IMR-90 (cell line): ENCODE measurements around the gene EXTL2. TPM values are rescaled to one million over a fixed set of nuclear protein-coding genes. Genes with fewer than 3 reads are reported as not detected.

Source experiments
- ATAC-seq: fragments of 200-7000 bp; cut with Tn5 transposase; 2 replicates; pipeline ENCODE4 v1.9.1; 2020; ENCODE audit warnings: low read depth, mild to moderate bottlenecking, moderate library complexity
- BruUV-seq: library from RNA; stranded (reverse); fragments of 400-500 nt; replicated peaks from 2 replicates; lab custom pipeline; 2021; lab: Mats Ljungman, UMichigan
- CTCF ChIA-PET: fragments of 300-600 bp; formaldehyde crosslinking; extraction: SDS; loops from one replicate; lab custom pipeline; 2021; ENCODE audit warnings: antibody characterized with exemption; lab: Yijun Ruan, JAX
- POLR2A ChIA-PET: fragments of 300-600 bp; sonication (Branson Sonifier 250); formaldehyde crosslinking; loops from one replicate; lab custom pipeline; 2022; ENCODE audit warnings: antibody characterized with exemption; ENCODE audit not compliant: unreplicated experiment; lab: Charles Lee
- DNase-seq: peaks from one replicate; pipeline ENCODE4 v3.0.0; 2013
- H2AFZ ChIP-seq: replicated peaks from 2 replicates; pipeline ENCODE3; 2013; ENCODE audit warnings: low read length, mild to moderate bottlenecking; ENCODE audit not compliant: poor library complexity
- H2AK5ac ChIP-seq: 2 replicates; pipeline ENCODE4 v1.6.1; 2013; ENCODE audit warnings: low read depth, low read length, inconsistent platforms
- H2AK9ac ChIP-seq: replicated peaks from 2 replicates; pipeline ENCODE3; 2013; ENCODE audit warnings: mild to moderate bottlenecking, low read depth, low read length, moderate library complexity; ENCODE audit not compliant: poor library complexity
- H2BK120ac ChIP-seq: 2 replicates; pipeline ENCODE4 v1.6.1; 2013; ENCODE audit warnings: low read depth, low read length, inconsistent platforms
- H2BK15ac ChIP-seq: 3 replicates; pipeline ENCODE4 v1.6.1; 2013; ENCODE audit warnings: low read depth, low read length, inconsistent platforms
- H2BK20ac ChIP-seq: 2 replicates; pipeline ENCODE4 v1.6.1; 2013; ENCODE audit warnings: low read depth, mild to moderate bottlenecking, inconsistent platforms, low read length, moderate library complexity
- H2BK5ac ChIP-seq: 2 replicates; pipeline ENCODE4 v1.6.1; 2013; ENCODE audit warnings: mild to moderate bottlenecking, low read depth, low read length, inconsistent platforms; ENCODE audit not compliant: poor library complexity, severe bottlenecking
- H3K14ac ChIP-seq: replicated peaks from 2 replicates; pipeline ENCODE4 v1.6.1; 2013; ENCODE audit warnings: low read depth, low read length, inconsistent platforms
- H3K18ac ChIP-seq: 2 replicates; pipeline ENCODE4 v1.6.1; 2013; ENCODE audit warnings: low read depth, low read length, control low read depth
- H3K23ac ChIP-seq: 2 replicates; pipeline ENCODE4 v1.6.1; 2013; ENCODE audit warnings: low read depth, low read length, inconsistent platforms
- H3K27ac ChIP-seq: 2 replicates; pipeline ENCODE4 v1.5.1; 2013; ENCODE audit warnings: mild to moderate bottlenecking, control low read depth, low read length; ENCODE audit not compliant: insufficient read depth
- H3K27me3 ChIP-seq: 2 replicates; pipeline ENCODE4 v1.6.1; 2013; ENCODE audit warnings: low read length; ENCODE audit not compliant: control insufficient read depth, insufficient read depth
- H3K36me3 ChIP-seq: 2 replicates; pipeline ENCODE4 v1.6.1; 2013; ENCODE audit warnings: low read length, mixed read lengths; ENCODE audit not compliant: control insufficient read depth, insufficient read depth
- H3K4ac ChIP-seq: 2 replicates; pipeline ENCODE4 v1.6.1; 2013; ENCODE audit warnings: low read depth, low read length, inconsistent platforms
- H3K4me1 ChIP-seq: 2 replicates; pipeline ENCODE4 v1.6.1; 2013; ENCODE audit warnings: low read length, mixed read lengths; ENCODE audit not compliant: control insufficient read depth, insufficient read depth
- H3K4me2 ChIP-seq: 2 replicates; pipeline ENCODE4 v1.6.1; 2013; ENCODE audit warnings: low read depth, mild to moderate bottlenecking, control low read depth, low read length, moderate library complexity
- H3K4me3 ChIP-seq: 2 replicates; pipeline ENCODE4 v1.5.1; 2013; ENCODE audit warnings: low read depth, mild to moderate bottlenecking, control low read depth, low read length, moderate library complexity; ENCODE audit not compliant: insufficient read depth
- H3K56ac ChIP-seq: 2 replicates; pipeline ENCODE4 v1.6.1; 2013; ENCODE audit warnings: low read length, inconsistent platforms; ENCODE audit not compliant: insufficient read depth; ENCODE audit errors: extremely low read depth
- H3K79me1 ChIP-seq, 2 experiments: 2 replicates each; pipeline ENCODE4 v1.6.1; 2013; ENCODE audit warnings: low read length in 2 of 2, inconsistent platforms in 1 of 2, low read depth in 1 of 2
- H3K9ac ChIP-seq: 2 replicates; pipeline ENCODE4 v1.6.1; 2013; ENCODE audit warnings: low read depth, low read length, control low read depth
- H3K9me1 ChIP-seq: 2 replicates; pipeline ENCODE4 v1.6.1; 2013; ENCODE audit warnings: low read length, inconsistent platforms; ENCODE audit not compliant: insufficient read depth
- H3K9me3 ChIP-seq: 2 replicates; pipeline ENCODE4 v1.6.1; 2013; ENCODE audit warnings: low read length; ENCODE audit not compliant: control insufficient read depth, insufficient read depth
- H4K20me1 ChIP-seq: 2 replicates; pipeline ENCODE4 v1.6.1; 2013; ENCODE audit warnings: low read length, inconsistent platforms; ENCODE audit not compliant: insufficient read depth
- H4K5ac ChIP-seq: 2 replicates; pipeline ENCODE4 v1.6.1; 2013; ENCODE audit warnings: mild to moderate bottlenecking, low read depth, low read length, control low read depth
- H4K8ac ChIP-seq, 2 experiments: 2 replicates each; pipeline ENCODE4 v1.6.1; 2013; ENCODE audit warnings: low read depth in 2 of 2, low read length in 2 of 2, control low read depth in 1 of 2, inconsistent platforms in 1 of 2
- H4K91ac ChIP-seq: 2 replicates; pipeline ENCODE4 v1.6.1; 2013; ENCODE audit warnings: low read depth, low read length, inconsistent platforms; ENCODE audit not compliant: insufficient read depth
- CEBPB ChIP-seq: IDR thresholded peaks from 2 replicates; pipeline ENCODE4 v1.6.1; 2012; ENCODE audit warnings: low read depth, low read length, improper control_type of control experiment
- ELK1 ChIP-seq: fragments of 150-350 bp; IDR thresholded peaks from 2 replicates; pipeline ENCODE4 v1.6.1; 2016; ENCODE audit warnings: low read depth, mild to moderate bottlenecking, low read length, moderate library complexity, borderline replicate concordance
- FOS ChIP-seq: fragments of 150-350 bp; IDR thresholded peaks from 2 replicates; pipeline ENCODE4 v1.6.1; 2016; ENCODE audit warnings: low read depth, low read length
- SMC3 ChIP-seq: fragments of 150-350 bp; IDR thresholded peaks from 2 replicates; pipeline ENCODE4 v1.6.1; 2016; ENCODE audit warnings: low read depth, mild to moderate bottlenecking, antibody characterized with exemption, low read length, moderate library complexity
- WGBS, 2 experiments: methylation state at CpG; one replicate each; pipeline versions ENCODE4 v1.1.5 to v1.1.7; 2013; ENCODE audit warnings: missing lambda C conversion rate in 2 of 2; ENCODE audit not compliant: insufficient read length in 1 of 2; ENCODE audit errors: extremely low coverage in 2 of 2; 5-methylcytosine and 5-hydroxymethylcytosine counted together
- dilution Hi-C: fragments of 300-500 bp; cut with HindIII; formaldehyde crosslinking; loops from one replicate; pipeline ENCODE4 v1.14.3; 2018; ENCODE audit warnings: low sequenced_read_pairs; ENCODE audit not compliant: unreplicated experiment
- in situ Hi-C: fragments of 300-500 bp; cut with MboI; formaldehyde crosslinking; loops from 3 replicates; pipeline ENCODE4 v1.14.3; 2019; ENCODE audit warnings: low sequenced_read_pairs, inconsistent platforms, mixed read lengths
- intact Hi-C: fragments of 100-400 bp; cut with micrococcal nuclease; formaldehyde crosslinking; loops from 2 replicates; pipeline ENCODE4 v1.10.0; 2022
- polyA plus RNA-seq, 3 experiments: library from polyadenylated mRNA; depleted of rRNA; stranded (reverse); fragments of >200 nt; gene quantifications; 2 replicates each; pipeline ENCODE4 v1.2.3, GENCODE V29; 2012; ENCODE audit warnings: low replicate concordance in 1 of 3
- total RNA-seq: library from RNA; depleted of rRNA; stranded (reverse); fragments of >200 nt; gene quantifications from 2 replicates; pipeline ENCODE4 v1.2.3, GENCODE V29; 2012

EXTL2 gene
- total and polyA plus RNA-seq, 2 of the 4 experiments (the other 2 are of a cell fraction), result 24.9 to 27.6 TPM

- no TSS peak for BruUV-seq
- Histone ChIP-seq H3K56ac (no peak overlapping the region), H3K36me3 (no peaks in the 10 kb centered on the region), H3K79me1 (no peaks in the 10 kb centered on the region), H4K5ac (no peak overlapping the region), H2BK5ac (no peak overlapping the region), H4K91ac (no peak overlapping the region), H2AK5ac (no peak overlapping the region), H3K9me1 (no peaks in the 10 kb centered on the region), H3K4ac (no peak overlapping the region), H3K18ac (no peak overlapping the region), H2AFZ (no peak overlapping the region), H2BK20ac (no peak overlapping the region), H2BK15ac (no peak overlapping the region), H3K27me3 (no peaks in the 10 kb centered on the region), H3K27ac (no peak overlapping the region), H3K4me3 (no peak overlapping the region), H4K8ac (no peak overlapping the region), H2BK120ac (no peak overlapping the region), H4K20me1 (no peaks in the 10 kb centered on the region), H3K9me3 (no peaks in the 10 kb centered on the region; the same call in 1 of the 2 replicates), H3K14ac (no peak overlapping the region), H2AK9ac (no peak overlapping the region), H3K9ac (no peak overlapping the region), H3K4me2 (no peak overlapping the region), H3K4me1 (no peaks in the 10 kb centered on the region; the same call in 1 of the 2 replicates), H3K23ac (no peak overlapping the region)
- ATAC-seq (no peak), DNase-seq (no peak)
- in situ Hi-C loops, result no loop called here
- no CpG with 5 or more reads among the region's 3 CpGs for WGBS, 2 experiments
- POLR2A ChIA-PET, result no interaction called here
- intact Hi-C loops, result no loop called here
- dilution Hi-C loops, result no loop called here
- CTCF ChIA-PET, result interaction anchor here (0.8 kb wide), 1 partner anchor 46 kb away, joined by 3 read pairs; no protein-coding TSS in a partner anchor
- TF ChIP-seq ELK1, result no peak
- no peak for TF ChIP-seq FOS
- no peak for TF ChIP-seq CEBPB
- TF ChIP-seq SMC3, result no peak
Measured at GRCh38 chr1:100852976-100853375, 41.7 kb downstream of the EXTL2 start.
